ENCODE results near the gene MYL7. TPM values are rescaled to one million over a fixed set of nuclear protein-coding genes. Genes with fewer than 3 reads are reported as not detected.

Gene MYL7
- total RNA-seq, 1 donor from 2014 or later: not detected

DNA sequence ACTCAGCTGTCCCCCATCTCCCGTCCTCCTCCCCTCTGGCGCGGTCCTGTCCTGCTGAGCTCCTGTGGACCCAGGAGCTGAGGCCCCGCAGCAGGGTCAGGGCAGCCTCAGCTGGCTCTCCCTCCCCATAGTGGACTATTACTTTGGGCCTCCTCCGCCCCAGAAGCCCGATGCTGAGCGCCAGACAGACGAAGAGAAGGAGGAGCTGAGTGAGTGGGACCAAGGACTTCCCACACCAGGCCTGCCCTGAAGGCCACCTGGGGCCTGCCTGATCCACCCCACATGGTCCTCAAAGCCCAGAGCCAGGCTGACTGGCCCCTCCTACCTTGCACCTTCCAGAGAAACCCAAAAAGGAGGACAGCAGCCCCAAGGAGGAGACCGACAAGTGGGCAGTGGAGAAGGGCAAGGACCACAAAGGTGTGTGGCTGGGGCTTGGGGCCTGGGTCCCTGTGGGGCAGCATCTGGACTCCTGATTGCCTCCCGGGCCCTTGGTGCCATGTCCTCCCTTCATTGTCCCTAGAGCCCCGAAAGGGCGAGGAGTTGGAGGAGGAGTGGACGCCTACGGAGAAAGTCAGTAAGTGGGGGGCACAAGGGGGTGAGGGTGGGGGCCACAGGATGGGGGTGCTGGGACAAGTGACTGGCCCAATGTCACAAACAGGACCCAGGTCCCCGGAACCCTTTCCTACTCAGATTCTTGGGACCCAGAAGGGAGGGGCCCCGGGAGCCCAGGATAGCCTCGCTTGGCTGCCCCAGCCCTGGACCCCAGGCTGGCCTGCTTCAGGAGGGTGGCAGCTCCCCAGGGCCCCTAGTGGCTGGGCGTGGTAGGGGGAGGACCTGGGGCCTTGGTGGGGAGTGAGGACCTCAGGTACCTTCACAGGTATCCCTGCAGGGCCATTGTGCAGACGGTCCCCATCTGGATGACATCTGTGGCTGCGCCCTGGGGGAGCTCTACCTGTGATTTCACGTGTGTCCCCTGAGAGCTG, 32.1 kb downstream of the MYL7 start:
- DNase-seq (ENCODE audit: low read depth): no peak
- no peak overlapping the region for H3K4me3 ChIP-seq (ENCODE audit: low read depth, low read length)
- TF ChIP-seq, protein P1, sequence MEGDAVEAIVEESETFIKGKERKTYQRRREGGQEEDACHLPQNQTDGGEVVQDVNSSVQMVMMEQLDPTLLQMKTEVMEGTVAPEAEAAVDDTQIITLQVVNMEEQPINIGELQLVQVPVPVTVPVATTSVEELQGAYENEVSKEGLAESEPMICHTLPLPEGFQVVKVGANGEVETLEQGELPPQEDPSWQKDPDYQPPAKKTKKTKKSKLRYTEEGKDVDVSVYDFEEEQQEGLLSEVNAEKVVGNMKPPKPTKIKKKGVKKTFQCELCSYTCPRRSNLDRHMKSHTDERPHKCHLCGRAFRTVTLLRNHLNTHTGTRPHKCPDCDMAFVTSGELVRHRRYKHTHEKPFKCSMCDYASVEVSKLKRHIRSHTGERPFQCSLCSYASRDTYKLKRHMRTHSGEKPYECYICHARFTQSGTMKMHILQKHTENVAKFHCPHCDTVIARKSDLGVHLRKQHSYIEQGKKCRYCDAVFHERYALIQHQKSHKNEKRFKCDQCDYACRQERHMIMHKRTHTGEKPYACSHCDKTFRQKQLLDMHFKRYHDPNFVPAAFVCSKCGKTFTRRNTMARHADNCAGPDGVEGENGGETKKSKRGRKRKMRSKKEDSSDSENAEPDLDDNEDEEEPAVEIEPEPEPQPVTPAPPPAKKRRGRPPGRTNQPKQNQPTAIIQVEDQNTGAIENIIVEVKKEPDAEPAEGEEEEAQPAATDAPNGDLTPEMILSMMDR (conservative IDR thresholded peaks at IDR 0.05; ENCODE audit: low read depth, low read length): peak; percentile 3

DNA sequence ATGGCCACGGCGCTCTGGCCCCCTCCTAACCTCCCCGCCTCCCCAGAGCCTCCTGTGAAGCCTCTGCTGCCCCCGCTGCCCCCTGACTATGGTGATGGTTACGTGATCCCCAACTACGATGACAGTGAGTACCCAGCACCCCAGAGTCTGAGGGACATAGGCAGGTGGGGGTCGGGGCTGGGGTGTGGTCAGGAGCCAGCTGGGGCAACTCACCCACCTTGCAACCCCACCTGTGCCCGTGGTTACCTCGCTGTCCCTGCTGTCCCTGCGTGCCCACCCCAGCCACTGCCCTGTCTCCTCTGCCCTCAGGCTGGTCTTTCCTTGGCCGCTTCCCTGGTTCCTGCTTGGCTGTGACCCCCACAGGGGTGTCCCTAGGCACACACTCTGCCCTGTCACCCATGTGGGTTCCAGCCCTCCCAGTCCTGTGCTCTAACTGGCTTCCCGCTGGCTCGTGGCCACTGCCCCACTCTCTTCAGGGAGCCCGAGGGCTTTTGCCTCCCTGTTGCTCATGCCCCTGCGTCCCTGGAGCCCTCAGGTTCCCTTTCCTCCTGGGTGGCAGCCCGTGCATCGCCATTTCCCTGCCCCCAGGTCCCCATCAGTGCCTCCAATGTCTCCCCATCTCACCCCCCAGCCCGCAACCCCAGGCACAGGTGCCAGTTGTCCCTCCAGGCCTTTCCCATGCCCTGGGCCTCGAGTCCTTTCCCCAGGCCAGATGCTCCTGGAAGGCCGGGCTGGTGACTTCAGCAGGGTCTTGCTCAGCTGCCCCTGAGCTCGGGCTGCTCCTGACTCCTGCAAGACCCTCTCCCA, 33.0 kb downstream of the MYL7 start:
- DNase-seq (ENCODE audit: low read depth): no peak
- H3K4me3 ChIP-seq (ENCODE audit: low read depth, low read length): no peak overlapping the region
- TF ChIP-seq, protein P1 (conservative IDR thresholded peaks at IDR 0.05; ENCODE audit: low read depth, low read length): no peak

DNA sequence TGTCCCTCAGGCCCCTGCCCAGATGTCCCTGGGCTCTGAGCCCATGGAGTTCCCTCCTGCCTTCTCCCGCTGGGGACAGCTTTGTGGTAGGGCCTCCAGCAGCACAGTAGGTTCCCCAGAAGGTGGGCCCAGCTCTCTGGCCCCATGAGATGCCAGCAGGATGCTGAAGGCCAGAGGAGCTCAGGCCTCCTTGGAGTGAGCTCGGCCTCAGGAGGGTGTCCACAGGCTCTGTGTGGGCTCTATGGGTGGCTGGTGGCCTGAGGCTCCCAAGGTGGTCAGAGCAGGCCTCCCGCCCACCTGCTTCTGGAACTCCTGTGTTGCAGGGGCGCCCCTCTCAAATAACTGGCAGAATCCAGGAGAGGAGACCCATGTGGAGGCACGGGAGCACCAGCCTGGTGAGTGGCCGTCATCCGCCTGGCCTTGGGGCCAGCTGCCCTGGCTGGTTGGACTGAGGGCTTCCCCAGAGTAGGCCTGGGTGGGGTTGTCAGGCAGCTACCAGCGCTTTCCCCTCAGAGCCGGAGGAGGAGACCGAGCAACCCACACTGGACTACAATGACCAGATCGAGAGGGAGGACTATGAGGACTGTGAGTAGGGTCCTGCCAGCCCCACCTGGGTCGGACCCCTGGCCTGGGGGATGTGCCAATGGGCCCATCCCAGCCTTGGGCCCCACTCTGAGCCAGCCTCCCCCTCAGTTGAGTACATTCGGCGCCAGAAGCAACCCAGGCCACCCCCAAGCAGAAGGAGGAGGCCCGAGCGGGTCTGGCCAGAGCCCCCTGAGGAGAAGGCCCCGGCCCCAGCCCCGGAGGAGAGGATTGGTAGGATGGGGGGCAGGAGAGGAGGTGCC, 33.8 kb downstream of the MYL7 start:
- TF ChIP-seq, protein P1 (conservative IDR thresholded peaks at IDR 0.05; ENCODE audit: low read depth, low read length): no peak
- no peak overlapping the region for H3K4me3 ChIP-seq (ENCODE audit: low read depth, low read length)
- DNase-seq (ENCODE audit: low read depth): no peak

DNA sequence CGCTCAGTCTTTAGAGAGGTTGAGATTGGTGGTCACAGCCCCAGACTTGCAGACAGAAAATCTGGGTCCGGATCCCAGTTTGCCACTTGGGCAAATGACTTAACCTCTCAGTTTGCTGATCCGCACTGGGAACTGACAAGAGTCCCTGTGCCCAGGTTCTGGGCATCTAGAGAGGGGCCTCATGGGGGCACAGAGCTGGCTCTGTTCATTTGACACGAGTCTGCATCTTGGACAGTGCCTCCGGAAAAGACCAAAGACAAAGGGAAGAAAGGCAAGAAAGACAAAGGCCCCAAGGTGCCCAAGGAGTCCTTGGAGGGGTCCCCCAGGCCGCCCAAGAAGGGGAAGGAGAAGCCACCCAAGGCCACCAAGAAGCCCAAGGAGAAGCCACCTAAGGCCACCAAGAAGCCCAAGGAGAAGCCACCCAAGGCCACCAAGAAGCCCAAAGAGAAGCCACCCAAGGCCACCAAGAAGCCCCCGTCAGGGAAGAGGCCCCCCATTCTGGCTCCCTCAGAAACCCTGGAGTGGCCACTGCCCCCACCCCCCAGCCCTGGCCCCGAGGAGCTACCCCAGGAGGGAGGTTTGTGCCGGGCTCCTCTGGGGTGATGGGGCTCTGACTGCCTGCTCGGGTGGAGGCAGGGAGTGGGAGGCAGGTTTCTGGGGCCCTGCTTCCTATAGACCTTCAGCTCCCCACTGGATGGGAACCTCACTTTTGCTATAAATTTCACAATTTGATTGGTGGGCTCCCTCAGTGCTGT, 34.6 kb downstream of the MYL7 start:
- no peak for DNase-seq (ENCODE audit: low read depth)
- no peak overlapping the region for H3K4me3 ChIP-seq (ENCODE audit: low read depth, low read length)
- TF ChIP-seq, protein P1 (conservative IDR thresholded peaks at IDR 0.05; ENCODE audit: low read depth, low read length): no peak

DNA sequence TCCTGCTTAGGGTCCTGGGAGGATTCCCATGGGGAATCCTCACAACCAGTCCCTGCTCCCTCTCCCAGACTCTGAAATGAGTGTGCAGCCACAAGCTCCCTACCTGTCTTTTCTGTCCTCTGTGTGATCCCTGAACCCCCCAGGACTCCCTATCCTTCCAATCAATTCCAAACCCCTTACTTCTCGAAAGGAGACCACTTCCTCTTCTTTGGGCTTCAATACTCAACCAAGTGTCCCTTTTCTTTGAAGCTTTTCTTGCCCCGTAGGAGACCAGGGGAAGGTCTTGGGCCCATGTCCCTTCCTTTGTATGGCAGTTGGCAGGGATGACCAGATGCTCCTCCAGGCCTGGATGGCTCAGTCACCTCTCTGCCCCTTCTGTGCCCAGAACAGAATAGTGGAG, 35.3 kb downstream of the MYL7 start:
- no peak for DNase-seq (ENCODE audit: low read depth)
- no peak overlapping the region for H3K4me3 ChIP-seq (ENCODE audit: low read depth, low read length)
- TF ChIP-seq, protein P1 (conservative IDR thresholded peaks at IDR 0.05; ENCODE audit: low read depth, low read length): no peak

Measured in epithelial cell of proximal tubule (primary cell).